Left ventricle myocardium inferior (tissue), 1 donor: ENCODE measurements around the gene FGD2. TPM values are rescaled to one million over a fixed set of nuclear protein-coding genes. Genes with fewer than 3 reads are reported as not detected.
A peak's percentile ranks its signal among the peaks of the same experiment; 100 is the strongest.

Experiments
- DNase-seq: peaks from one replicate; pipeline ENCODE4 v3.0.0-alpha.2; 2020
- H3K27ac ChIP-seq: fragments of 200-600 bp; replicated peaks from 2 replicates; pipeline ENCODE4 v1.8.0; 2021
- H3K27me3 ChIP-seq: fragments of 200-600 bp; 2 replicates; pipeline ENCODE4 v1.8.0; 2021; ENCODE audit warnings: low read depth
- H3K36me3 ChIP-seq: fragments of 200-600 bp; 2 replicates; pipeline ENCODE4 v1.8.0; 2021
- H3K4me1 ChIP-seq: fragments of 200-600 bp; 2 replicates; pipeline ENCODE4 v1.8.0; 2021
- H3K4me3 ChIP-seq: fragments of 200-600 bp; 2 replicates; pipeline ENCODE4 v1.8.0; 2021; ENCODE audit warnings: mild to moderate bottlenecking, moderate library complexity
- H3K9me3 ChIP-seq: fragments of 200-600 bp; replicated peaks from 2 replicates; pipeline ENCODE4 v1.8.0; 2021
- CTCF ChIP-seq: fragments of 200-600 bp; IDR thresholded peaks from 2 replicates; pipeline ENCODE4 v1.8.0; 2021; ENCODE audit warnings: antibody characterized with exemption, mild to moderate bottlenecking, borderline replicate concordance
- intact Hi-C: fragments of 100-400 bp; cut with micrococcal nuclease; formaldehyde crosslinking; loops from one replicate; pipeline ENCODE4 v1.11.0; 2022
- total RNA-seq: library from RNA; stranded (reverse); fragmentation: NEBNext Ultra II Directional; extraction: Animal tissue kit (Norgen Biotek cat#: 25700); gene quantifications from one replicate; pipeline ENCODE4 v1.2.1, GENCODE V29; 2021
- donor health status: DM: no; HTN: yes; CAD: no; lungs with severe emphysema.

The FGD2 gene
- total RNA-seq, 1 donor from 2014 or later: 6.0 TPM

DNA sequence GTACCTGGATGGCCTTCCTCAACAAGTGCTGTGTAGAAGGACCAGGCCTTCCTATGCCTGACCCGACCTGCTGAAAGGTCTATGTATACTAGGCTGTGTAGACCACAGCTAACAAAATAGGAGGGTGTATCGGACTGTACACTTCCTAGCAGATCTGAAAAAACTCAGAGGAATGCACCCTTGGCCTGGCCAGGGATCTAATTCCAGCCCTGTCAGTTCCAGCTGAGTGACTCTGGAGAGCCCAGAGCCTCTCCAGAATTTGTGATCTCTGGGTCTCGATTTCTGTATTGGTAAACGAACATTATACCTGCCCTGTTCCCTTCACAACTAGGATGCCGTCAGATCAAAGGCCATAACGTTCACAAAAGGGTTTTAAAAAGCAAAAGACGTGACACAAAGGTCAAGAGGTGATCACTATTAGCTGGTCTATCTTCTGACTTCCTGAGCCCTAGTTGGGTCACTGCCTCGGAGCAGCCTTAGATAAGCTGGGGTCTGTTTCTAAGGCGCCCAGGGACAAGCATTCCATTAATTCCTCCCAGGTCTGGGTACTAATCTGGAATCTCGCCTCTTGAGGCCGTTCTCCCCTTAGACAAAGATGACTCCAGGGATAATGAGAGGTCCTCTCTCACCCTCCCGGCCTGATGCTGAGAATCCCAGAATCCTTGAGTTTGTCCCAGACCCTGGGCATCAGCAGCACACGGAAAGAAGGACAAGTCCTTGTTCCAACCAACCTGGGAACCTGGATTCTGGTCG is 33.4 kb upstream of the FGD2 start:
- Histone ChIP-seq H3K27me3 (no peaks in the 10 kb centered on the region), H3K4me3 (peak overlapping the region; percentile 3), H3K36me3 (peaks cover 99% of the 10 kb centered on the region), H3K4me1 (peaks cover 100% of the 10 kb centered on the region), H3K9me3 (no peaks in the 10 kb centered on the region), H3K27ac (peak overlapping the region; percentile 85)
- intact Hi-C loops: loop anchor here (10.0 kb wide), 1 partner anchor 77 kb away; no protein-coding TSS in a partner anchor
- TF ChIP-seq CTCF: no peak
- no peak for DNase-seq

- H3K4me1 ChIP-seq: peaks cover 100% of the 10 kb centered on the region
- H3K4me3 ChIP-seq: no peak overlapping the region
- no peak for DNase-seq
- no peaks in the 10 kb centered on the region for H3K27me3 ChIP-seq
- peak overlapping the region; percentile 85 for H3K27ac ChIP-seq
- intact Hi-C loops: loop anchor here (10.0 kb wide), 1 partner anchor 78 kb away; no protein-coding TSS in a partner anchor
- H3K36me3 ChIP-seq: peaks cover 99% of the 10 kb centered on the region
- no peaks in the 10 kb centered on the region for H3K9me3 ChIP-seq
- no peak for TF ChIP-seq CTCF
Observed at GRCh38 chr6:36973190-36973589, 32.3 kb upstream of the FGD2 start.

DNA sequence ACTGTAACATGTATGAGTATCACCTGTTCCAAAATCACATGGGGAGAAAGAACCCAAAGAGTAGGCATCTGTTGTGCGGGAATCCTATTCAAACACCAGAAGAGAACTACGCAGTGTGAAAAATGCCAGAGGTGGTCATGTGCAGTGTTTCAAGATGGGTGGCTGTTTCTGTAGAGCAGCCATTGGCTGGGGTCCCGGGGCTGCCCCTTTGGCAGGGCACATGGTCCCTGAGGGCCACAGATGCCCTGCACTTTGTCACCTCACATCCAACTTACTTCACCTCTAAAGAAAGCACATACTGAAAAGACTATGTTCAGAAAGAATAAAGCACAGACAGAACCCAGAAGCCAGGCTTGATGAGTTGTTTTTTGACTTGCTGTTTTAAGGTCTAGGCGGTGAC is 31.8 kb upstream of the FGD2 start:
- intact Hi-C loops: loop anchor here (10.0 kb wide), 1 partner anchor 79 kb away; no protein-coding TSS in a partner anchor
- Histone ChIP-seq H3K9me3 (no peaks in the 10 kb centered on the region), H3K4me1 (peaks cover 100% of the 10 kb centered on the region), H3K27me3 (no peaks in the 10 kb centered on the region), H3K4me3 (no peak overlapping the region), H3K36me3 (peaks cover 99% of the 10 kb centered on the region), H3K27ac (peak overlapping the region; percentile 85)
- peak; percentile 76 for DNase-seq
- TF ChIP-seq CTCF: no peak

DNA sequence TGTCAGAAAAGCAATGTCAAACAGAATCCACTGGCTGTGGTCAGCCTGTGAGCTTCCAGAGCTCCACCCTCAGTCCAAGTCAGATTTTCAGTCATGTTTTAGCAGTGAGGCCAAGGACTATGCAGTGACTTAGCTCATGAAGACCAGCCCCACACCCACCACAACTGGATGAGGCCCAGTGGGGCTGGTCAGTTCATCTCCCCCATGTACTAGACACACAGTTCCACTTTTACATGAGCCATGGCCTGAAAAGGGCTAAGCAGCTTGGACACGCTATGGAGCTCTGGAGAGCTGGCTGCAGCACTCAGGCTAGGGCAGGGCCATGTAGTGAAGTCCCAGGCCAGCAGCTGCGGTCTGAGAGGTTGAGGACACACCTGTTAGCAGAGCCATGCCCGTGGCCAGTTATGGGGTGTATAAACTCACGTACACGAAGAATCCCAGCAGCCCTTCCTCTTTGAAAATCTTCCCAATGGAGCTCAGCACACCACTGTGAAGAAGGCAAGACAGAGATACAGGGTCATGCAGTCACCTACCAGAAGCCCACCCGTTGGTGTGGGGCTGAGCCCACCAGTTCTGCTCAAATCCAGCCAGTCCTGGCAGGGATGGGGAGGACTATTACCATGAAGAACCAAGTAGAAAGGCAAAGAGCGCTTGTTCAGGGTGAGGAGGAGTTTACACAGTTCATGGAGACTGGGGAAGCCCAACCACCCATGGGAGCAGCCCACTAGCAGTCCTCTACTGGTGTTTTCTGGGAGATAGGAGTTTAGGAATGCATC is 30.0 kb upstream of the FGD2 start:
- TF ChIP-seq CTCF: no peak
- intact Hi-C loops: loop anchor here (10.0 kb wide), 1 partner anchor 81 kb away; no protein-coding TSS in a partner anchor
- H3K9me3 ChIP-seq: no peaks in the 10 kb centered on the region
- no peak overlapping the region for H3K4me3 ChIP-seq
- DNase-seq: no peak
- H3K36me3 ChIP-seq: peaks cover 81% of the 10 kb centered on the region
- no peaks in the 10 kb centered on the region for H3K27me3 ChIP-seq
- H3K4me1 ChIP-seq: peaks cover 100% of the 10 kb centered on the region
- H3K27ac ChIP-seq: peak overlapping the region; percentile 85

DNA sequence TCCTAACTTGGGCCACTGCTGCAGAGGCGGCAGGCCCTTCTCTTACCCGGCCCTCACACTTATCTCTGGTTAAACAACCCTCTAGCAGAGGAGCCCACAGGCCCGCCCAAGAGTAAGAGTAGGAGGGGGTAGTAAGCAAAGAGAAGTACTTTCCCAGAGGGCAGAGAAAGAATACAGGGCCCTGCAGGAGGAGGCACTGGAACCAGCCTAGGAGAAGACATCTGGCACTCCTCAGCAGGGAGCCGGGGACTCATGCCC is 29.5 kb upstream of the FGD2 start:
- Histone ChIP-seq H3K4me1 (peaks cover 100% of the 10 kb centered on the region), H3K9me3 (no peaks in the 10 kb centered on the region), H3K27me3 (no peaks in the 10 kb centered on the region), H3K4me3 (no peak overlapping the region), H3K36me3 (peaks cover 79% of the 10 kb centered on the region), H3K27ac (peak overlapping the region; percentile 85)
- intact Hi-C loops: loop anchor here (10.0 kb wide), 1 partner anchor 81 kb away; no protein-coding TSS in a partner anchor
- no peak for DNase-seq
- no peak for TF ChIP-seq CTCF
